Mesenchymal stem cell (in vitro differentiated cells and primary cell): ENCODE results near the gene PI4KA.
A peak's percentile ranks its signal among the peaks of the same experiment; 100 is the strongest.
"Not testable (repeated sequence)": the region's sequence is repeated elsewhere in the genome, so short reads cannot be mapped to it uniquely, and the experiment has no call there.

Experiments
- DNase-seq: peaks from one replicate; pipeline ENCODE4 v3.0.0-alpha.2; 2013
- H2AFZ ChIP-seq: one replicate; pipeline ENCODE4 v1.6.1; 2013; ENCODE audit warnings: low read depth, mild to moderate bottlenecking, control low read depth, inconsistent platforms, low read length, moderate library complexity
- H2AK5ac ChIP-seq: 2 replicates; pipeline ENCODE4 v1.6.1; 2013; ENCODE audit warnings: low read length, moderate library complexity, mild to moderate bottlenecking, inconsistent platforms; ENCODE audit not compliant: severe bottlenecking
- H2BK120ac ChIP-seq: one replicate; pipeline ENCODE4 v1.6.1; 2013; ENCODE audit warnings: low read depth, mild to moderate bottlenecking, inconsistent platforms, low read length, moderate library complexity
- H2BK12ac ChIP-seq, 2 experiments: one replicate each; pipeline ENCODE4 v1.6.1; 2013; ENCODE audit warnings: inconsistent platforms in 2 of 2, low read length in 2 of 2, mild to moderate bottlenecking in 2 of 2, moderate library complexity in 2 of 2, control low read depth in 1 of 2
- H2BK15ac ChIP-seq: one replicate; pipeline ENCODE4 v1.6.1; 2013; ENCODE audit warnings: mild to moderate bottlenecking, low read depth, inconsistent platforms; ENCODE audit not compliant: poor library complexity, severe bottlenecking
- H2BK5ac ChIP-seq: 2 replicates; pipeline ENCODE4 v1.6.1; 2013; ENCODE audit warnings: low read depth, mild to moderate bottlenecking, low read length, control low read depth, inconsistent platforms; ENCODE audit not compliant: poor library complexity, severe bottlenecking
- H3K14ac ChIP-seq, 2 experiments: one replicate each; pipeline ENCODE4 v1.6.1; 2013; ENCODE audit warnings: inconsistent platforms in 2 of 2, low read length in 2 of 2, control low read depth in 1 of 2, mild to moderate bottlenecking in 1 of 2, moderate library complexity in 1 of 2
- H3K18ac ChIP-seq, 2 experiments: one replicate each; pipeline ENCODE4 v1.6.1; 2013; ENCODE audit warnings: inconsistent platforms in 2 of 2, low read length in 2 of 2, control low read depth in 1 of 2, low read depth in 1 of 2, mild to moderate bottlenecking in 1 of 2
- H3K23ac ChIP-seq, 2 experiments: one replicate each; pipeline ENCODE4 v1.6.1; 2013; ENCODE audit warnings: inconsistent platforms in 2 of 2, low read length in 2 of 2, mild to moderate bottlenecking in 2 of 2, moderate library complexity in 2 of 2, control low read depth in 1 of 2
- H3K27ac ChIP-seq: 2 replicates; pipeline ENCODE4 v1.5.1; 2013; ENCODE audit warnings: mild to moderate bottlenecking, moderate library complexity, low read length, control low read depth, inconsistent platforms; ENCODE audit not compliant: poor library complexity, severe bottlenecking
- H3K27me3 ChIP-seq, 2 experiments: 2 replicates each; pipeline versions ENCODE4 v1.6.1 to v1.7.0; 2013; ENCODE audit warnings: low read length in 2 of 2, mild to moderate bottlenecking in 2 of 2, moderate library complexity in 2 of 2, control low read depth in 1 of 2, inconsistent platforms in 1 of 2; ENCODE audit not compliant: control insufficient read depth in 1 of 2, insufficient read depth in 1 of 2
- H3K36me3 ChIP-seq, 2 experiments: 2 replicates each; pipeline versions ENCODE4 v1.6.1 to v1.7.0; 2013; ENCODE audit warnings: low read length in 2 of 2, control low read depth in 1 of 2, inconsistent platforms in 1 of 2, low read depth in 1 of 2, mild to moderate bottlenecking in 1 of 2; ENCODE audit not compliant: insufficient read depth in 2 of 2, control insufficient read depth in 1 of 2
- H3K4ac ChIP-seq, 2 experiments: one replicate each; pipeline ENCODE4 v1.6.1; 2013; ENCODE audit warnings: inconsistent platforms in 2 of 2, low read length in 2 of 2, mild to moderate bottlenecking in 2 of 2, moderate library complexity in 2 of 2, control low read depth in 1 of 2, low read depth in 1 of 2
- H3K4me1 ChIP-seq: 2 replicates; pipeline ENCODE4 v1.6.1; 2013; ENCODE audit warnings: low read depth, low read length, control low read depth; ENCODE audit not compliant: control insufficient read depth, insufficient read depth
- H3K4me2 ChIP-seq: 2 replicates; pipeline ENCODE4 v1.6.1; 2013; ENCODE audit warnings: low read length, mild to moderate bottlenecking, inconsistent platforms; ENCODE audit not compliant: poor library complexity, severe bottlenecking
- H3K4me3 ChIP-seq, 2 experiments: 2 replicates each; pipeline versions ENCODE4 v1.5.1 to v1.7.0; 2013; ENCODE audit warnings: low read length in 2 of 2, mild to moderate bottlenecking in 2 of 2, control low read depth in 1 of 2, low read depth in 1 of 2; ENCODE audit not compliant: insufficient read depth in 1 of 2
- H3K79me1 ChIP-seq: replicated peaks from 2 replicates; pipeline ENCODE4 v1.6.1; 2013; ENCODE audit warnings: mild to moderate bottlenecking, control low read depth, low read length, inconsistent platforms; ENCODE audit not compliant: poor library complexity, severe bottlenecking
- H3K9ac ChIP-seq: 2 replicates; pipeline ENCODE4 v1.7.0; 2013; ENCODE audit warnings: mild to moderate bottlenecking, low read length, moderate library complexity
- H3K9me3 ChIP-seq: 2 replicates; pipeline ENCODE4 v1.7.0; 2013; ENCODE audit warnings: mild to moderate bottlenecking, low read length; ENCODE audit not compliant: control insufficient read depth
- H4K8ac ChIP-seq: one replicate; pipeline ENCODE4 v1.6.1; 2013; ENCODE audit warnings: inconsistent platforms, mild to moderate bottlenecking, low read length, moderate library complexity
- H4K91ac ChIP-seq: one replicate; pipeline ENCODE4 v1.6.1; 2013; ENCODE audit warnings: mild to moderate bottlenecking, low read length, inconsistent platforms
- WGBS: methylation state at CpG from one replicate; pipeline ENCODE4 v1.1.7; 2013; ENCODE audit warnings: mixed read lengths; 5-methylcytosine and 5-hydroxymethylcytosine counted together

The PI4KA gene

GRCh38 chr22:20904980-20905355, 46.4 kb upstream of the PI4KA start:
- 66% methylated on average over 3 of the region's 3 CpGs for WGBS
- Histone ChIP-seq H3K4me1 (no peaks in the 10 kb centered on the region), H4K8ac (no peak overlapping the region), H2BK5ac (no peak overlapping the region), H3K18ac (no peak overlapping the region), H3K23ac (no peak overlapping the region), H2AFZ (no peak overlapping the region), H3K27ac (no peak overlapping the region), H3K4me2 (no peak overlapping the region), H3K9me3 (no peaks in the 10 kb centered on the region), H3K14ac (no peak overlapping the region), H2AK5ac (no peak overlapping the region), H3K4ac (no peak overlapping the region), H2BK12ac (no peak overlapping the region), H4K91ac (no peak overlapping the region), H3K36me3 (no peaks in the 10 kb centered on the region), H3K9ac (peak overlapping the region; percentile 51), H3K4me3 (no peak overlapping the region), H2BK120ac (no peak overlapping the region), H3K79me1 (no peaks in the 10 kb centered on the region), H3K27me3 (peaks cover 0 to 3% of the 10 kb centered on the region in 2 experiments), H2BK15ac (no peak overlapping the region)
- DNase-seq = no peak

GRCh38 chr22:20904008-20904979, 45.7 kb upstream of the PI4KA start:
- no peak overlapping the region for H4K91ac ChIP-seq
- no peaks in the 10 kb centered on the region for H3K79me1 ChIP-seq
- peaks cover 0 to 3% of the 10 kb centered on the region in 2 experiments for H3K27me3 ChIP-seq
- no peaks in the 10 kb centered on the region for H3K36me3 ChIP-seq
- H2AK5ac ChIP-seq = no peak overlapping the region
- no peaks in the 10 kb centered on the region for H3K9me3 ChIP-seq
- no peak overlapping the region for H2BK12ac ChIP-seq
- no peak overlapping the region for H3K4me3 ChIP-seq
- H2BK15ac ChIP-seq = no peak overlapping the region
- no peak overlapping the region for H4K8ac ChIP-seq
- 77% methylated on average over 7 of the region's 7 CpGs for WGBS
- peak overlapping the region; percentile 51 for H3K9ac ChIP-seq
- no peak overlapping the region for H3K18ac ChIP-seq
- H3K27ac ChIP-seq = no peak overlapping the region
- no peak overlapping the region for H3K14ac ChIP-seq
- H2BK120ac ChIP-seq = no peak overlapping the region
- peak; percentile 96 for DNase-seq
- H3K4me1 ChIP-seq = no peaks in the 10 kb centered on the region
- no peak overlapping the region for H2AFZ ChIP-seq
- H3K4me2 ChIP-seq = no peak overlapping the region
- no peak overlapping the region for H3K4ac ChIP-seq
- no peak overlapping the region for H3K23ac ChIP-seq
- H2BK5ac ChIP-seq = no peak overlapping the region

- Histone ChIP-seq H2BK15ac (no peak overlapping the region), H2AK5ac (no peak overlapping the region), H3K23ac (no peak overlapping the region), H3K27ac (no peak overlapping the region), H3K4me2 (no peak overlapping the region), H3K79me1 (no peaks in the 10 kb centered on the region), H3K18ac (no peak overlapping the region), H3K9me3 (no peaks in the 10 kb centered on the region), H2BK12ac (no peak overlapping the region), H3K4me1 (no peaks in the 10 kb centered on the region), H3K27me3 (peaks cover 0 to 3% of the 10 kb centered on the region in 2 experiments), H2BK5ac (no peak overlapping the region), H3K36me3 (no peaks in the 10 kb centered on the region), H3K14ac (no peak overlapping the region), H3K4ac (no peak overlapping the region), H4K8ac (no peak overlapping the region), H3K9ac (no peak overlapping the region), H3K4me3 (no peak overlapping the region), H4K91ac (no peak overlapping the region), H2BK120ac (no peak overlapping the region), H2AFZ (no peak overlapping the region)
- 90% methylated on average over 2 of the region's 2 CpGs for WGBS
- no peak for DNase-seq
These were observed 44.5 kb upstream of the PI4KA start for GRCh38 chr22:20903093-20903492.

- not testable (repeated sequence) for H3K9ac ChIP-seq, H3K14ac ChIP-seq, H2BK15ac ChIP-seq, DNase-seq, H2AFZ ChIP-seq, H4K91ac ChIP-seq, H3K27ac ChIP-seq, H2BK120ac ChIP-seq, H3K36me3 ChIP-seq, H3K4ac ChIP-seq, H4K8ac ChIP-seq, H3K79me1 ChIP-seq, H3K9me3 ChIP-seq, H3K4me3 ChIP-seq, H3K4me2 ChIP-seq, H3K18ac ChIP-seq, H2BK12ac ChIP-seq, H3K27me3 ChIP-seq, H2BK5ac ChIP-seq, H3K4me1 ChIP-seq, H2AK5ac ChIP-seq
- WGBS = 86% methylated on average over 12 of the region's 18 CpGs
- peak overlapping the region in 1 of 2 experiments; percentile 59 for H3K23ac ChIP-seq
These were observed 42.8 kb upstream of the PI4KA start for GRCh38 chr22:20901093-20902033.
